Retinal pigment epithelial cell (primary cell): ENCODE data around the gene KIF5B.
"Not testable (repeated sequence)": the region's sequence is repeated elsewhere in the genome, so short reads cannot be mapped to it uniquely, and the experiment has no call there.

Source experiments
- DNase-seq: peaks from one replicate; pipeline ENCODE4 v3.0.0-alpha.2; 2010; ENCODE audit warnings: low read depth
- H3K4me3 ChIP-seq: 2 replicates; pipeline ENCODE4 v1.5.1; 2011; ENCODE audit warnings: mild to moderate bottlenecking, low read length, control low read depth, moderate library complexity
- CTCF ChIP-seq: conservative IDR thresholded peaks from 2 replicates; pipeline ENCODE4 v1.5.1; 2011; ENCODE audit warnings: low read depth, low read length, control low read depth, inconsistent platforms

The KIF5B gene

GRCh38 chr10:32048282-32048681 lies 7.9 kb downstream of the KIF5B start:
- H3K4me3 ChIP-seq: no peak overlapping the region
- DNase-seq: no peak
- no peak for TF ChIP-seq CTCF

- no peak for TF ChIP-seq CTCF
- no peak for DNase-seq
- no peak overlapping the region for H3K4me3 ChIP-seq
Measured at GRCh38 chr10:32047881-32048280, 8.3 kb downstream of the KIF5B start.

- H3K4me3 ChIP-seq: no peak overlapping the region
- DNase-seq: no peak
- no peak for TF ChIP-seq CTCF
Measured at GRCh38 chr10:32046151-32046550, 10.1 kb downstream of the KIF5B start.

GRCh38 chr10:32042730-32043129 lies 13.5 kb downstream of the KIF5B start:
- not testable (repeated sequence) for H3K4me3 ChIP-seq, DNase-seq

- no peak overlapping the region for H3K4me3 ChIP-seq
- DNase-seq: no peak
- no peak for TF ChIP-seq CTCF
Measured at GRCh38 chr10:32041290-32042028, 14.8 kb downstream of the KIF5B start.

- TF ChIP-seq CTCF: no peak
- no peak overlapping the region for H3K4me3 ChIP-seq
- no peak for DNase-seq
Measured at GRCh38 chr10:32039734-32040133, 16.5 kb downstream of the KIF5B start.

- no peak for DNase-seq
- H3K4me3 ChIP-seq: no peak overlapping the region
- no peak for TF ChIP-seq CTCF
Measured at GRCh38 chr10:32038777-32039176, 17.4 kb downstream of the KIF5B start.
